Psoas muscle (tissue), 8 donors: Measurements from ENCODE around the gene DGCR6L. TPM values are rescaled to one million over a fixed set of nuclear protein-coding genes. Genes with fewer than 3 reads are reported as not detected.
"Not testable (repeated sequence)": the region's sequence is repeated elsewhere in the genome, so short reads cannot be mapped to it uniquely, and the experiment has no call there.

Source experiments
- ATAC-seq, 4 donors: fragments of 200-7000 bp; cut with Tn5 transposase; one replicate each; pipeline ENCODE4 v1.9.1; 2020; ENCODE audit warnings: moderate library complexity in 3 of 4, mild to moderate bottlenecking in 2 of 4
- DNase-seq, 2 donors: peaks; one replicate each; pipeline ENCODE4 v3.0.0-alpha.2; 2020
- H3K27ac ChIP-seq: fragments of 200-600 bp; one replicate; pipeline ENCODE4 v1.8.0; 2022
- H3K27me3 ChIP-seq, 3 donors: fragments of 200-600 bp in 1 of 3; one replicate each; pipeline versions ENCODE4 v1.6.1 to v1.8.0; 2013 to 2022; ENCODE audit warnings: low read length in 2 of 3, mild to moderate bottlenecking in 2 of 3, moderate library complexity in 1 of 3; ENCODE audit not compliant: insufficient read depth in 3 of 3
- H3K36me3 ChIP-seq, 2 donors: fragments of 200-600 bp in 1 of 2; one replicate each; pipeline versions ENCODE4 v1.6.1 to v1.8.0; 2013 to 2022; ENCODE audit warnings: low read depth in 1 of 2, mild to moderate bottlenecking in 1 of 2, moderate library complexity in 1 of 2; ENCODE audit not compliant: insufficient read depth in 1 of 2
- H3K4me1 ChIP-seq: fragments of 200-600 bp; one replicate; pipeline ENCODE4 v1.8.0; 2022
- H3K4me3 ChIP-seq: fragments of 200-600 bp; one replicate; pipeline ENCODE4 v1.8.0; 2022; ENCODE audit warnings: mild to moderate bottlenecking
- H3K9me3 ChIP-seq: fragments of 200-600 bp; one replicate; pipeline ENCODE4 v1.8.0; 2022
- CTCF ChIP-seq: fragments of 200-600 bp; IDR thresholded peaks from one replicate; pipeline ENCODE4 v1.8.0; 2022; ENCODE audit warnings: antibody characterized with exemption
- WGBS, 3 donors: extraction: QIAGEN DNeasy Blood & Tissue Kit; methylation state at CpG; one replicate each; pipeline versions ENCODE4 v1.1.6 to v1.1.7; 2013; 5-methylcytosine and 5-hydroxymethylcytosine counted together
- intact Hi-C, 2 donors: fragments of 100-400 bp; cut with DNase I; formaldehyde crosslinking; loops; one replicate each; pipeline versions ENCODE4 v1.11.0 to v1.14.2; 2022
- polyA plus RNA-seq, 3 donors: library from polyadenylated mRNA; stranded (reverse); fragments of 200-250 nt; gene quantifications; one replicate each; pipeline ENCODE4 v1.2.3, GENCODE V29; 2013
- total RNA-seq, 4 donors: library from RNA; stranded (reverse); fragmentation: NEBNext Ultra II Directional in 2 of 4; extraction: Animal tissue kit (Norgen Biotek cat#: 25700) in 2 of 4; gene quantifications; one replicate each; pipeline versions ENCODE4 v1.2.1 to v1.2.4, GENCODE V29; 2021 to 2023
- donor health status: healthy with polysubstance abuse.
- donor health status: DM: no; HTN: no; CAD: no; lungs with moderate emphysema.
- donor health status: Bipolar disorder and iron deficiency.
- donor health status: healthy.
- donor health status: DM: yes; HTN: yes; CAD: no.
- donor health status: DM: no; HTN: no; CAD: no.
- donor health status: DM: no; HTN: no; CAD: no.
- donor health status: DM: yes; HTN: yes; CAD: no.

Gene DGCR6L
- total and polyA plus RNA-seq, 7 donors, result 33.2 to 87.2 (median 44.9) TPM

GRCh38 chr22:20305894-20306645 lies 13.8 kb downstream of the DGCR6L start:
- intact Hi-C loops, result no loop called here
- Histone ChIP-seq H3K27ac (no peak overlapping the region), H3K4me3 (no peak overlapping the region), H3K27me3 (peaks cover 0 to 27% (median 0%) of the 10 kb centered on the region in 3 donors), H3K4me1 (no peaks in the 10 kb centered on the region), H3K36me3 (no peaks in the 10 kb centered on the region), H3K9me3 (no peaks in the 10 kb centered on the region)
- no peak for DNase-seq
- 68 to 76% (median 74%) methylated on average over 21 of the region's 21 CpGs for WGBS, 3 donors
- TF ChIP-seq CTCF, result no peak
- ATAC-seq, result no peak

- H3K36me3 ChIP-seq, H3K4me3 ChIP-seq, H3K9me3 ChIP-seq, H3K27ac ChIP-seq, intact Hi-C loops, H3K4me1 ChIP-seq: not testable (repeated sequence)
- peak; percentile 32 to 67 (median 45) for ATAC-seq
- 68 to 78% (median 69%) methylated on average over 11 to 12 of the region's 12 CpGs for WGBS, 3 donors
- peaks cover 0 to 27% (median 0%) of the 10 kb centered on the region in 3 donors for H3K27me3 ChIP-seq
- DNase-seq, result peak in 1 of 2 donors; percentile 27
Observed at GRCh38 chr22:20305230-20305893, 14.5 kb downstream of the DGCR6L start.

DNA sequence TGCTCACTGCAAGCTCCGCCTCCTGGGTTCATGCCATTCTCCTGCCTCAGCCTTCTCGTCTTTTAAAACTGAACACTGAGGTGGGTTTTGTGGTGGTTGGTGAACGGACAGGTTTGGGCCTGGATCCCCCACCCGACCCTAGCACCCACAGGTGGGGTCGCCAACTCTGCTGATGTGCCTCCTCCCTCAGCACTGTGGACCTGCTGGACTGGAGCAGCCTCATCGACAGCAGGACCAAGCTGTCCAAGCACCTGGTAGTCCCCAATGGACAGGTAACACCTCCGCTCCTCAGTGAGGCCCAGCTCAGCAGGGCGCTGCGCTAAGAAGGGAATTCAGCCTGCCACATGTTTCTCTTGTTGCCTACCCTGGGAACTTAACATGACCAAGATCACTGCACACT lies 15.2 kb downstream of the DGCR6L start:
- no peak for ATAC-seq
- no peak for TF ChIP-seq CTCF
- DNase-seq, result no peak
- Histone ChIP-seq H3K9me3 (no peaks in the 10 kb centered on the region), H3K27ac (no peak overlapping the region), H3K36me3 (no peaks in the 10 kb centered on the region), H3K4me3 (no peak overlapping the region), H3K27me3 (peaks cover 0 to 27% (median 0%) of the 10 kb centered on the region in 3 donors), H3K4me1 (no peaks in the 10 kb centered on the region)
- intact Hi-C loops, result no loop called here
- WGBS, 3 donors, result 80 to 93% (median 80%) methylated on average over 9 of the region's 9 CpGs

DNA sequence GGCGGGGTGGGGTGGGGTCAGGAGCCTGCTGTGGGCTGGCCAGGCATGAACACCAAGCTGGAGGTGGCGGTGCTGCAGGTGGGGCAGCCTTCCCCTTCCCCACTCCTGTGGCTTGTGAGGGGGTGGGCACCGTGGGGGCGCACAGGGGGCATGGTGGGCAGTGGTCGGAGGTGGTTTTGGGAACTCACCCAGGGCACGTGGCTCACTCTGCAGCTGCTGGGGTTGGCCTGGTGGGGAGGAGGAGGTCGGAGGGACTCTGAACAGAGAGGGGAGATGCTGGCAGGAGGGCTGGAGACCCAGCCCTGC lies 16.7 kb downstream of the DGCR6L start:
- H3K4me1 ChIP-seq, H3K9me3 ChIP-seq, intact Hi-C loops, H3K4me3 ChIP-seq, H3K36me3 ChIP-seq, ATAC-seq, H3K27ac ChIP-seq: not testable (repeated sequence)
- H3K27me3 ChIP-seq, result peaks cover 0 to 27% (median 0%) of the 10 kb centered on the region in 3 donors
- WGBS, 3 donors, result 56 to 74% (median 69%) methylated on average over 5 to 7 of the region's 7 CpGs
- DNase-seq, result peak in 1 of 2 donors; percentile 26

- no peak for DNase-seq
- H3K4me3 ChIP-seq, result no peak overlapping the region
- H3K27me3 ChIP-seq, result peaks cover 0 to 27% (median 0%) of the 10 kb centered on the region in 3 donors
- intact Hi-C loops, result no loop called here
- H3K9me3 ChIP-seq, result no peaks in the 10 kb centered on the region
- H3K36me3 ChIP-seq, result no peaks in the 10 kb centered on the region
- WGBS, 3 donors, result 78 to 83% (median 80%) methylated on average over 13 of the region's 13 CpGs
- no peak for ATAC-seq
- no peaks in the 10 kb centered on the region for H3K4me1 ChIP-seq
- no peak for TF ChIP-seq CTCF
- H3K27ac ChIP-seq, result no peak overlapping the region
Observed at GRCh38 chr22:20302438-20303228, 17.2 kb downstream of the DGCR6L start.
